Measurements from ENCODE around the gene TLR10.
"Not testable (repeated sequence)": the region's sequence is repeated elsewhere in the genome, so short reads cannot be mapped to it uniquely, and the experiment has no call there.

The TLR10 gene

DNA sequence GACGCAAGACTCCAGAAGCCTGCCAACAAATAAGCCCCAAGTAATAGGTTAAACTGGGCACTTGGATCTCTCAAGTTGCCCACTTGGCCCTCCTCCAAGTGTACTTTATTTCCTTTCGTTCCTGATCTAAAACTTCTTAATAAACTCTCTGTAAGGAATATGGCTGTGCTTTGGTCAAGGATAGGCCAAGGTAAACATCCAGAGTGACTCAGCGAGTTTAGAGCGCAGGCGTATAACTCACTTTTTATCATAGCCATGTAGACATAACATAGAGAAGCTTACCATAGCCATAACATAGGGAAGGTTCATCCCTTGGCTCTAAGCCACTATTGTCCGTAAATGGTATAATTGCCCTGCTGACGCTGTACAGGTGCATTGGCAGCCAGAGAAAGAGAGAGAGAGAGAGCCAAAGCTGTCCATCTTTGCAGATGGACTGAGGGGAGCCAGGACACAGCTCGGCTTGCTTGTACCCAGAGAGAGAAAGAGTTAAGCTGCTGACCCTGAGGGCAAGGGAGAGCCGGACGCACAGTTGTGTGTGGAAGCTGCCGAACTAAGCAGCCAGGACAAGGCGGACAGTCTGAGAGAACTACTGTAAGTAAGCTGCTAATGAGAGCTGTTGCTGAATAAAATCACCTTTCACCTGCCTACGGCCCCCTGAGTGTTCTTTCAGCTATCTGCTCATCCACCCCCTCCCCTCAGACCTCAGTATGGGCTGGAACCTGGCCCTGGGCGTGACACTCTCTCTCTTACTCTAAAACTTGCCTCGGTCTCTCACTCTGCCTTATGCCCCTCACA is 20.0 kb upstream of the TLR10 start:
- no peak for DNase-seq (ENCODE audit: low read depth in 2 of 2)

DNA sequence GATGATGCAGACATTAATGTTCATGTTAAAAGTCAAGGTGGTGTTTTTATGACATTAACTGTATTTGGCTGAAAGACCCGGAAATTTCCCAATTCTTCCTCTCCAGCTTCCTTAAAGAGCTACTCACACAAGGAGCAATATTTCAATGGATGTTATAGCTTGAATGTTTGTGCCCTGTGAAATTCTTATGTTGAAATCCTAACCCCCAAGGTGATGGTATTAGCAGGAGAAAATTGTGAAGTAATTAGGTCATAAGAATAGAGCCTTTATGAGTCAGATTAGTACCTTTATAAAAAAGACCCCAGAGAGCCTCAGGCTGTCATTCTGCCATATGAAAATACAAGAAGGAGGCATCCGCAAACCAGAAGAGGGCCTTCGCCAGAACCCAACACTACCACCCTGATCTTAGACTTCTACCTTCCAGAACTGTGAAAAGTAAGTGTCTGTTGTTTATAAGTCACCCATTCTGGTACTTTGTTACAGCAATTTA is 18.2 kb upstream of the TLR10 start:
- DNase-seq (ENCODE audit: low read depth in 2 of 2) = no peak

- DNase-seq (ENCODE audit: low read depth in 2 of 2) = no peak
These were observed 17.6 kb upstream of the TLR10 start for GRCh38 chr4:38800366-38800765.

DNA sequence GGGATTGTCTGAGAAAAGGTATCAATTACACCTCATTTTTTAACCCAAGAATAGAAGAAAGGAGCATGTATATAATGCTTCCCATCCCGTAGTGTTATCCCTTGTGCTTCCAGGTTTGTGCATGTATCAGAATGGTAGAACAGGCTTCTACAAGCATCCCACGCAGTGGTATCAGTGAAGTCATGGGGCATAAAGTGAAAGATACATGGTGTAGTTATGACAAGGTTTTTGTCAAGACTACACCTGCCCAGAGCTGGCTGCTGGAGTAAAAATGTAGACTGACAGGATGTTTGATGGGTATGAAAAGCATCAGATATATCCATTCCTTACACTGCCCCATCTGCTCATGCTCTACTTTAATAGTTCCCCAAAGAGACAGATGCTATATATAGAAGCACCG is 12.3 kb upstream of the TLR10 start:
- DNase-seq (ENCODE audit: low read depth in 2 of 2) = no peak

- DNase-seq (ENCODE audit: low read depth in 2 of 2) = no peak
These were observed 11.3 kb upstream of the TLR10 start for GRCh38 chr4:38794051-38794450.

DNA sequence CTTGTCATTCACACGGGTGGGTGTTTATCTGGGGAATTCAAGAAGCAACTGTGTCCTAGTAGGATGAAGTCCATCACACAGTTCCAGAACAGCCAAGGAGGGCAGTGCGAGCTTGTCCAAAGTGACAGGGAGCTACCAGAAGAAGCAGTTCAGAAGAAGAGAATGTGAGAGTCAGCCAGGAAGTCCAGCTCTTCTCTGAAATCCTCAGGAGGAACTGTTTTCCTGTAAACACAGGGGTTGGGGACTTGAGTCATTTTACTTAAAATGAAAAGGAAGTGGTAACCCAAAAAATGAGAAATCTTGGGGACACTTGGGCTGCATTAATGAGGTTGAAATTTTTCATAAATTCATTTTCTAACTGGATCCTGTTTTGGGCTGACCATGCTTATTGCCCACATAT is 8.2 kb upstream of the TLR10 start:
- DNase-seq (ENCODE audit: low read depth in 2 of 2) = no peak

GRCh38 chr4:38788317-38788716 is 5.5 kb upstream of the TLR10 start:
- no peak for DNase-seq (ENCODE audit: low read depth in 2 of 2)

GRCh38 chr4:38787693-38788092 is 4.9 kb upstream of the TLR10 start:
- DNase-seq (ENCODE audit: low read depth in 2 of 2) = no peak

DNA sequence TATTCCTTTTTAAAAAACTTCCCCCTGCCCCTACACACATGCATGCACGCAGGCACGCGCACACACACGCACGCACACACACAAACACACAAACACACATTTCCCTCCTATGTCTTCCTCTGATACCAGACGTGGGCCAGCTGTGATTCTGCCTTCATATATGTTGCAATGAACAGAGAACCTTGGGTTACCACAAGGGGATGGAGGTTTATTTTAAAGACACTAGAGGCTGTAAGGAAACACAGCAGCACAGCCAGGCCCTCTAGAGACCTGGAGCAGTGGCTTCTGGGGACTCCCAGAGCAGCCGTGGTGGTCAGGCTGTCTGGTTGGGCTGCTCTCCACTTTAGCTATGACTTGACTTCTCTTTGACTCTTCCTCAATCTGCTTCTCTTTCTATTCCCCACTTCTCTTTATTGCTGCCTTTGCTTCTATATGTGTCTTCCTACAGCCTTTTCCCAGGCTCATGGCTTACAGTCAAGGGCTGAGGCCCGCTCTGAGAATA is 3.2 kb upstream of the TLR10 start:
- no peak for DNase-seq (ENCODE audit: low read depth in 2 of 2)

- no peak for DNase-seq (ENCODE audit: low read depth in 2 of 2)
These were observed 2.4 kb upstream of the TLR10 start for GRCh38 chr4:38785041-38785790.

DNA sequence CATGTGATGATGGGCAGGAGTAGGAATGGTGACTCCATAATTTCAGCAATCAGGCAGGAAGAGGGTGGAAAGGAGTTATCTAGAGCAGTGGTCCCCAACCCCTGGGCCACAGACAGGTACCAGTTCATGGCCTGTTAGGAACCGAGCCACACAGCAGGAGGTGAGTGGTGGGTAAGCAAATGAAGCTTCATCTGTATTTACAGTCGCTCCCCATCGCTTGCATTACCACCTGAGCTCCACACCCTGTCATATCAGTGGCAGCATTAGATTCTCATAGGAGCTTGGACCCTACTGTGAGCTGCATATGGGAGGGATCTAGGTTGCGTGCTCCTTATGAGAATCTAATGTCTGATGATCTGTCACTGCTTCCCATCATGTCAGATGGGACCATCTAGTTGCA is 1.4 kb upstream of the TLR10 start:
- DNase-seq (ENCODE audit: low read depth in 2 of 2) = no peak

- no peak for DNase-seq (ENCODE audit: low read depth in 2 of 2)
These were observed 295 bp upstream of the TLR10 start for GRCh38 chr4:38783109-38783460.

- DNase-seq (ENCODE audit: low read depth in 2 of 2) = no peak
These were observed 932 bp downstream of the TLR10 start for GRCh38 chr4:38781854-38782261.

GRCh38 chr4:38780833-38781484 is 1.8 kb downstream of the TLR10 start:
- DNase-seq (ENCODE audit: low read depth in 2 of 2) = no peak

GRCh38 chr4:38779790-38780189 is 3.0 kb downstream of the TLR10 start:
- DNase-seq (ENCODE audit: low read depth in 2 of 2) = no peak

GRCh38 chr4:38777925-38778324 is 4.9 kb downstream of the TLR10 start:
- DNase-seq (ENCODE audit: low read depth in 2 of 2) = not testable (repeated sequence)

DNA sequence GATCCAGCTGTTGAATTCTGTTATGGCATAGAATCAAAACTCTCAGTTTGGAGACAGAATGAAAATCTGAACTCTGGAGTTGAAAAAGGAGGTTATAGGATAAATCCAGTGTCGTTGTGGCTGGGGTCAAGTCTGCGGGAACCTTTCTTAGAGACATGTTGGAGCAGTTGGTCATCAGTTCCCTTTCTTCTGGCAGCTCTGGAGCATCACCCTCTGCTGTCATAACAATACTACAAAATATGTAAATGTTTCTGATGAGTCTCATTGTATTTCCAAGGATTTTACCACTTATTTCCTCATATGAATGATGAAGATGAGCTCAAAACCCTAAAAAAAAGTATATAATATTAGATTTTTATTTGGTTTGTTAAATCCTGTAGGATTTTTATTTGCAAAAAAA is 7.5 kb downstream of the TLR10 start:
- DNase-seq (ENCODE audit: low read depth in 2 of 2) = no peak

DNA sequence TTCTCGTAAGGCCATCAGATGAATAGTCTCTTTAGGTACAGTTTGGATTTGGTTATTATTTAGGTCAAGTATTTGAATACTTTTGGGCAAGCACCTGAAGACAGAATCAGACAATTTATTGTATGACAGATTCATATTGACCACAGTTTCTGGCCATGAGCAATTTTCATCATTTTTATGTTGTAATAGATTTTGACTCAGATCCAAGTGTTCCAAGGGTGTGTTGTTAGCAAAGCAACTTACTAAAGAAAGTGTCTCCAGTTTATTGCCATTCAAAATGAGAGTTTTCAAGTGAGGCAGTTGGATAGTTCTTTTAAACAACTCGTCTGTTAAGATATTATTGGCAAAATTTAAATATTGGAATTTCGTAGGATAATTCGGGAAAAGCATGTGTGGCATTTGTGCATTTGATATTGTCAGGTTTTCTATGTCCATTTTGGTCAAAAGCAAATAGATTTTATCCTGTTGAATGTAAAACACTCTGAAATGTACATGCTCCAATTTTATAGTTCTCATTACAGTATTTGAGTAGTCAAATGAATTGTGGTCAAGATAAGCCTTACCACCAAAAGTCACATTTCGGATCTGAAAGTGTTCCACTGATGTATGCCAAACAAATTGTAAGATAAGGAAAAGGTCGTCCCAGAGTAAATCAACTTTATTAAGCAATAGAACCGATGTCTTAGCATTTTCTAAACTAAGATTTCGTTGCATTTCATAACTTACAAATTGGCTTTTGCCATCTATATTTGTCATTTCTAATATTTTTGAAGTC is 8.4 kb downstream of the TLR10 start:
- DNase-seq (ENCODE audit: low read depth in 2 of 2) = no peak

- not testable (repeated sequence) for DNase-seq (ENCODE audit: low read depth in 2 of 2)
These were observed 12.5 kb downstream of the TLR10 start for GRCh38 chr4:38770281-38770680.

DNA sequence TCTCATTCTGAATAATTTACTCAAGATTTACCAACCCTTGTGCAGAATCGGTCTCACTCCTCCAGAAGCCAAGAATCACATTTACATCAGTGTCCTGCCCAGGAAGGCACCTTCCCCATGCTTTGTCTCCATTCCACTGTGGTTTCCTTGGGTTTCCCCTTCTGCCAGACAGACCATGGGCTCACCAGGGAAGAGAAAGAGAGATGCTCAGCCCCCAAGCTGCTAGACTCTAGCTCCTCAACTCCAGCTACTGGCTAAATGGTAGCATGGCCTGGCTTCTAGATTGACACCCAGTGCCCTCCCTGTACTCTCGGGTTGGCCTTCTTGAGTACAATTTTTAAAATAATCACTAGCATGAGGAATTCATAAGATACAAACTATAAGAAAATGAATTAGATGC is 12.9 kb downstream of the TLR10 start:
- no peak for DNase-seq (ENCODE audit: low read depth in 2 of 2)

- DNase-seq (ENCODE audit: low read depth in 2 of 2) = no peak
These were observed 13.3 kb downstream of the TLR10 start for GRCh38 chr4:38769441-38769840.

GRCh38 chr4:38768968-38769394 is 13.8 kb downstream of the TLR10 start:
- no peak for DNase-seq (ENCODE audit: low read depth in 2 of 2)

Measured in stimulated activated CD8-positive, alpha-beta memory T cell treated with anti-CD3 and anti-CD28 coated beads, Interleukin-15, amount 100 ng/mL, for 48 hours (primary cell).